Tibial artery (tissue), 4 donors: Measurements from ENCODE around the gene BEAN1.

ENCODE experiments used
- DNase-seq, 2 donors: peaks; one replicate each; pipeline ENCODE4 v3.0.0-alpha.2; 2019
- H3K27ac ChIP-seq, 2 donors: fragments of 200-600 bp; sonication (generic) in 1 of 2; 1 replicate in 1 of 2; 2 replicates in 1 of 2; pipeline ENCODE4 v1.5.1; 2018 to 2019; ENCODE audit warnings: mild to moderate bottlenecking in 1 of 2
- H3K27me3 ChIP-seq, 2 donors: fragments of 200-600 bp; sonication (generic) in 1 of 2; one replicate each; pipeline versions ENCODE4 v1.5.1 to v1.6.0; 2016 to 2019
- H3K36me3 ChIP-seq, 3 donors: fragments of 200-600 bp; sonication (generic) in 2 of 3; one replicate each; pipeline ENCODE4 v1.5.1; 2016 to 2019; ENCODE audit warnings: mild to moderate bottlenecking in 2 of 3
- H3K4me1 ChIP-seq, 4 donors: fragments of 200-600 bp; sonication (generic) in 2 of 4; 1 replicate in 3 of 4; 2 replicates in 1 of 4; pipeline ENCODE4 v1.5.1; 2016 to 2019
- H3K4me3 ChIP-seq, 2 donors: fragments of 200-600 bp; sonication (generic) in 1 of 2; 1 replicate in 1 of 2; 2 replicates in 1 of 2; pipeline ENCODE4 v1.5.1; 2018 to 2019; ENCODE audit warnings: mild to moderate bottlenecking in 2 of 2
- H3K9me3 ChIP-seq, 3 donors: fragments of 200-600 bp; sonication (generic) in 1 of 3; one replicate each; pipeline ENCODE4 v1.5.1; 2016 to 2019
- CTCF ChIP-seq, 2 experiments: fragments of 200-600 bp in 1 of 2; fragments of 450-650 bp in 1 of 2; IDR thresholded peaks; one replicate each; pipeline ENCODE4 v1.5.1; 2017 to 2019; ENCODE audit warnings: antibody characterized with exemption in 2 of 2, mild to moderate bottlenecking in 1 of 2, moderate library complexity in 1 of 2
- intact Hi-C: fragments of 100-400 bp; cut with DNase I; formaldehyde crosslinking; loops from one replicate; pipeline ENCODE4 v1.15.0; 2023; ENCODE audit warnings: low total_unique reads

Gene BEAN1

GRCh38 chr16:66516808-66517585 is 89.9 kb downstream of the BEAN1 start:
- intact Hi-C loops, result no loop called here

GRCh38 chr16:66517586-66518263 is 90.6 kb downstream of the BEAN1 start:
- no peaks in the 10 kb centered on the region for H3K27me3 ChIP-seq
- H3K36me3 ChIP-seq, result peaks cover 3 to 40% (median 4%) of the 10 kb centered on the region in 3 donors
- H3K9me3 ChIP-seq, result no peaks in the 10 kb centered on the region
- intact Hi-C loops, result no loop called here
- peak overlapping the region; percentile 92 to 95 for H3K27ac ChIP-seq
- peaks cover 0 to 67% (median 53%) of the 10 kb centered on the region in 4 donors for H3K4me1 ChIP-seq
- TF ChIP-seq CTCF (IDR thresholded peaks at IDR 0.05), result no peak
- peak overlapping the region in 1 of 2 donors; percentile 12 for H3K4me3 ChIP-seq
- no peak for DNase-seq

More at GRCh38 chr16:66516808-66517585, 89.9 kb downstream of the BEAN1 start:
- peaks cover under 1 to 67% (median 55%) of the 10 kb centered on the region in 4 donors for H3K4me1 ChIP-seq
- peak overlapping the region; percentile 92 to 95 for H3K27ac ChIP-seq
- peaks cover 3 to 34% (median 4%) of the 10 kb centered on the region in 3 donors for H3K36me3 ChIP-seq
- H3K27me3 ChIP-seq, result no peaks in the 10 kb centered on the region
- peak overlapping the region in 1 of 2 donors; percentile 12 for H3K4me3 ChIP-seq
- DNase-seq, result peak; percentile 98 to 99
- no peaks in the 10 kb centered on the region for H3K9me3 ChIP-seq
- no peak for TF ChIP-seq CTCF (IDR thresholded peaks at IDR 0.05)

GRCh38 chr16:66519482-66520373 is 92.6 kb downstream of the BEAN1 start:
- Histone ChIP-seq H3K36me3 (peaks cover 4 to 41% (median 8%) of the 10 kb centered on the region in 3 donors), H3K27ac (peak overlapping the region; percentile 54 to 95), H3K4me3 (no peak overlapping the region), H3K27me3 (no peaks in the 10 kb centered on the region), H3K4me1 (peaks cover 0 to 66% (median 47%) of the 10 kb centered on the region in 4 donors), H3K9me3 (no peaks in the 10 kb centered on the region)
- no peak for DNase-seq
- intact Hi-C loops, result no loop called here
- TF ChIP-seq CTCF (IDR thresholded peaks at IDR 0.05), result no peak

- DNase-seq, result peak in 1 of 2 donors; percentile 60
- Histone ChIP-seq H3K27me3 (no peaks in the 10 kb centered on the region), H3K36me3 (peaks cover 10 to 50% (median 15%) of the 10 kb centered on the region in 3 donors), H3K27ac (peak overlapping the region; percentile 54 to 95), H3K4me1 (peaks cover 0 to 60% (median 42%) of the 10 kb centered on the region in 4 donors), H3K9me3 (no peaks in the 10 kb centered on the region), H3K4me3 (no peak overlapping the region)
- TF ChIP-seq CTCF (IDR thresholded peaks at IDR 0.05), result no peak
- intact Hi-C loops, result no loop called here
Measured at GRCh38 chr16:66520406-66521170, 93.5 kb downstream of the BEAN1 start.
